Liver (tissue), 3 donors: ENCODE data around the gene FLT1.

Source experiments
- EGR1 ChIP-seq, 2 donors: IDR thresholded peaks; 2 replicates each; pipeline ENCODE4 v1.6.1; 2016 to 2018; ENCODE audit warnings: antibody characterized with exemption in 2 of 2, low read depth in 2 of 2
- FOXA2 ChIP-seq: IDR thresholded peaks from 2 replicates; pipeline ENCODE4 v1.6.1; 2016; ENCODE audit warnings: antibody characterized with exemption
- GABPA ChIP-seq, 2 donors: IDR thresholded peaks in 1 of 2; conservative IDR thresholded peaks in 1 of 2; 2 replicates each; pipeline ENCODE4 v1.6.1; 2016; ENCODE audit warnings: antibody characterized with exemption in 2 of 2, mild to moderate bottlenecking in 1 of 2, moderate library complexity in 1 of 2
- SP1 ChIP-seq: IDR thresholded peaks from 2 replicates; pipeline ENCODE4 v1.6.1; 2018; ENCODE audit warnings: antibody characterized with exemption, mild to moderate bottlenecking
- TAF1 ChIP-seq: conservative IDR thresholded peaks from 2 replicates; pipeline ENCODE4 v1.6.1; 2016; ENCODE audit warnings: antibody characterized with exemption, mild to moderate bottlenecking
- TF ChIP-seq, protein P1 (sequence below): fragments of 150-350 bp; IDR thresholded peaks from 2 replicates; pipeline ENCODE4 v1.5.1; 2017; ENCODE audit warnings: improper control_type of control experiment, low read depth, low read length; ENCODE audit not compliant: missing input control
- TF ChIP-seq, protein P2 (sequence below): IDR thresholded peaks from 2 replicates; pipeline ENCODE4 v1.6.1; 2016; ENCODE audit warnings: antibody characterized with exemption
- TF ChIP-seq, protein P3 (sequence below): IDR thresholded peaks from 2 replicates; pipeline ENCODE4 v1.6.1; 2016; ENCODE audit warnings: antibody characterized with exemption
- TF ChIP-seq, protein P4 (sequence below): IDR thresholded peaks from 2 replicates; pipeline ENCODE4 v1.6.1; 2016; ENCODE audit warnings: antibody characterized with exemption, mild to moderate bottlenecking
- TF ChIP-seq, protein P5 (sequence below): IDR thresholded peaks from 2 replicates; pipeline ENCODE4 v1.6.1; 2016; ENCODE audit warnings: antibody characterized with exemption
- donor health status: healthy.
- donor health status: healthy.

DNA sequence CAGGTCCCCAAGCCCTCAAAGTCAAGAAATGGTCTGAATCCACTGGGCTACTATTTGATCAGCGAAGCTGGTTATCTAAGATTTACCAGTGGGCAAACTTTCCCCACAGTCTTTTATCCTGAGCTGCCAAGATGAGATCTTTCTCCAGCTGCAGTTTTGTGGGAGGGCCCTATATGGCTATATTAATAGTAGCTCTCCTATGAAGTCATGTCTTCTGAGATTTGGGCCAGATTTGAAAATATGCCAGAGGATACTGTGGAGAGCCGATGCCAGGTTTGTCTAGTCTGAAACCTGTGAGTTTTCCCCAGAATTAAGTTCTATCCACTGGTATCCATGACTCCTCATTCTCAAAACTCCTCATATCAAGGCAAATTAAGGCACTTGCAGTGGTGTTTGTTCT is 173.2 kb downstream of the FLT1 start:
- TF ChIP-seq, protein P1, sequence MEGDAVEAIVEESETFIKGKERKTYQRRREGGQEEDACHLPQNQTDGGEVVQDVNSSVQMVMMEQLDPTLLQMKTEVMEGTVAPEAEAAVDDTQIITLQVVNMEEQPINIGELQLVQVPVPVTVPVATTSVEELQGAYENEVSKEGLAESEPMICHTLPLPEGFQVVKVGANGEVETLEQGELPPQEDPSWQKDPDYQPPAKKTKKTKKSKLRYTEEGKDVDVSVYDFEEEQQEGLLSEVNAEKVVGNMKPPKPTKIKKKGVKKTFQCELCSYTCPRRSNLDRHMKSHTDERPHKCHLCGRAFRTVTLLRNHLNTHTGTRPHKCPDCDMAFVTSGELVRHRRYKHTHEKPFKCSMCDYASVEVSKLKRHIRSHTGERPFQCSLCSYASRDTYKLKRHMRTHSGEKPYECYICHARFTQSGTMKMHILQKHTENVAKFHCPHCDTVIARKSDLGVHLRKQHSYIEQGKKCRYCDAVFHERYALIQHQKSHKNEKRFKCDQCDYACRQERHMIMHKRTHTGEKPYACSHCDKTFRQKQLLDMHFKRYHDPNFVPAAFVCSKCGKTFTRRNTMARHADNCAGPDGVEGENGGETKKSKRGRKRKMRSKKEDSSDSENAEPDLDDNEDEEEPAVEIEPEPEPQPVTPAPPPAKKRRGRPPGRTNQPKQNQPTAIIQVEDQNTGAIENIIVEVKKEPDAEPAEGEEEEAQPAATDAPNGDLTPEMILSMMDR: no peak
- TF ChIP-seq SP1: no peak
- TF ChIP-seq, protein P2, sequence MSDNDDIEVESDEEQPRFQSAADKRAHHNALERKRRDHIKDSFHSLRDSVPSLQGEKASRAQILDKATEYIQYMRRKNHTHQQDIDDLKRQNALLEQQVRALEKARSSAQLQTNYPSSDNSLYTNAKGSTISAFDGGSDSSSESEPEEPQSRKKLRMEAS: no peak
- no peak for TF ChIP-seq FOXA2
- no peak for TF ChIP-seq TAF1
- TF ChIP-seq GABPA (IDR thresholded peaks at IDR 0.05 in 1 of 2, conservative IDR thresholded peaks at IDR 0.05 in 1 of 2): no peak
- no peak for TF ChIP-seq EGR1 (IDR thresholded peaks at IDR 0.05; ENCODE audit: low read depth in 2 of 2)
- TF ChIP-seq, protein P3, sequence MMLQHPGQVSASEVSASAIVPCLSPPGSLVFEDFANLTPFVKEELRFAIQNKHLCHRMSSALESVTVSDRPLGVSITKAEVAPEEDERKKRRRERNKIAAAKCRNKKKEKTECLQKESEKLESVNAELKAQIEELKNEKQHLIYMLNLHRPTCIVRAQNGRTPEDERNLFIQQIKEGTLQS: no peak
- TF ChIP-seq, protein P4, sequence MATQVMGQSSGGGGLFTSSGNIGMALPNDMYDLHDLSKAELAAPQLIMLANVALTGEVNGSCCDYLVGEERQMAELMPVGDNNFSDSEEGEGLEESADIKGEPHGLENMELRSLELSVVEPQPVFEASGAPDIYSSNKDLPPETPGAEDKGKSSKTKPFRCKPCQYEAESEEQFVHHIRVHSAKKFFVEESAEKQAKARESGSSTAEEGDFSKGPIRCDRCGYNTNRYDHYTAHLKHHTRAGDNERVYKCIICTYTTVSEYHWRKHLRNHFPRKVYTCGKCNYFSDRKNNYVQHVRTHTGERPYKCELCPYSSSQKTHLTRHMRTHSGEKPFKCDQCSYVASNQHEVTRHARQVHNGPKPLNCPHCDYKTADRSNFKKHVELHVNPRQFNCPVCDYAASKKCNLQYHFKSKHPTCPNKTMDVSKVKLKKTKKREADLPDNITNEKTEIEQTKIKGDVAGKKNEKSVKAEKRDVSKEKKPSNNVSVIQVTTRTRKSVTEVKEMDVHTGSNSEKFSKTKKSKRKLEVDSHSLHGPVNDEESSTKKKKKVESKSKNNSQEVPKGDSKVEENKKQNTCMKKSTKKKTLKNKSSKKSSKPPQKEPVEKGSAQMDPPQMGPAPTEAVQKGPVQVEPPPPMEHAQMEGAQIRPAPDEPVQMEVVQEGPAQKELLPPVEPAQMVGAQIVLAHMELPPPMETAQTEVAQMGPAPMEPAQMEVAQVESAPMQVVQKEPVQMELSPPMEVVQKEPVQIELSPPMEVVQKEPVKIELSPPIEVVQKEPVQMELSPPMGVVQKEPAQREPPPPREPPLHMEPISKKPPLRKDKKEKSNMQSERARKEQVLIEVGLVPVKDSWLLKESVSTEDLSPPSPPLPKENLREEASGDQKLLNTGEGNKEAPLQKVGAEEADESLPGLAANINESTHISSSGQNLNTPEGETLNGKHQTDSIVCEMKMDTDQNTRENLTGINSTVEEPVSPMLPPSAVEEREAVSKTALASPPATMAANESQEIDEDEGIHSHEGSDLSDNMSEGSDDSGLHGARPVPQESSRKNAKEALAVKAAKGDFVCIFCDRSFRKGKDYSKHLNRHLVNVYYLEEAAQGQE: no peak
- TF ChIP-seq, protein P5, sequence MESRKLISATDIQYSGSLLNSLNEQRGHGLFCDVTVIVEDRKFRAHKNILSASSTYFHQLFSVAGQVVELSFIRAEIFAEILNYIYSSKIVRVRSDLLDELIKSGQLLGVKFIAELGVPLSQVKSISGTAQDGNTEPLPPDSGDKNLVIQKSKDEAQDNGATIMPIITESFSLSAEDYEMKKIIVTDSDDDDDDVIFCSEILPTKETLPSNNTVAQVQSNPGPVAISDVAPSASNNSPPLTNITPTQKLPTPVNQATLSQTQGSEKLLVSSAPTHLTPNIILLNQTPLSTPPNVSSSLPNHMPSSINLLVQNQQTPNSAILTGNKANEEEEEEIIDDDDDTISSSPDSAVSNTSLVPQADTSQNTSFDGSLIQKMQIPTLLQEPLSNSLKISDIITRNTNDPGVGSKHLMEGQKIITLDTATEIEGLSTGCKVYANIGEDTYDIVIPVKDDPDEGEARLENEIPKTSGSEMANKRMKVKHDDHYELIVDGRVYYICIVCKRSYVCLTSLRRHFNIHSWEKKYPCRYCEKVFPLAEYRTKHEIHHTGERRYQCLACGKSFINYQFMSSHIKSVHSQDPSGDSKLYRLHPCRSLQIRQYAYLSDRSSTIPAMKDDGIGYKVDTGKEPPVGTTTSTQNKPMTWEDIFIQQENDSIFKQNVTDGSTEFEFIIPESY: no peak
